Fibroblast of peridontal ligament (primary cell): ENCODE measurements around the gene CEMIP.
A peak's percentile ranks its signal among the peaks of the same experiment; 100 is the strongest.

Experiments used
- DNase-seq: peaks from one replicate; pipeline ENCODE4 v3.0.0-alpha.2; 2010; ENCODE audit errors: extremely low read depth

Gene CEMIP

GRCh38 chr15:80887148-80887547, 108.0 kb downstream of the CEMIP start:
- no peak for DNase-seq

- no peak for DNase-seq
Measured at GRCh38 chr15:80888846-80889245, 109.7 kb downstream of the CEMIP start.

DNA sequence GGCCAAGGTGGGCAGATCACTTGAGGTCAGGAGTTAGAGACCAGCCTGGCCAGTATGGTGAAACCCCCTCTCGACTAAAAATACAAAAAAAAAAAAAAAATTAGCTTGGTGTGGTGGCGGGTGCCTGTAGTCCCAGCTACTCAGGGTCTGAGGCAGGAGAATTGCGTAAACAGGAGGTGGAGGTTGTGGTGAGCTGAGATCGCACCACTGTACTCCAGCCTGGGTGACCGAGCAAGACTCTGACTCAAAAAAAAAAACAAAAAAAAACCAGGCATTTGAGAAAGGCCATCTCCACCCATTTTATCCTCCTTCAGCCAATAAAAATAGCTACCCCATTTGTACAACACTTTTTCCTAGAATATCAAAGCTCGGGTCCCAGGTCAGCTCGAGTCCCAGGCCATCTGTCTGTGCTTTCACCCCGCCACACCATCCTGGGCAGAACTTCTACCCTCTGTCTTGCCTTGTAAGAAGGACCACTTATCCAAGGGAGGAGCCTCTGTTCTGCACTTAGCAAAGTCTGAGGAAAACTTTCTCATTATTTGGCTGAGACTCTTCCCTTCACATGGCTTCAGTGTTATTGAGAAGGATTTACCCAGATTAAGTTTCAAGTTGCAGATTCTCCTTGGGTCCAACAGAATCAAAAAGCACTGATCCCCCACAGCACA, 111.3 kb downstream of the CEMIP start:
- DNase-seq: peak; percentile 46

DNA sequence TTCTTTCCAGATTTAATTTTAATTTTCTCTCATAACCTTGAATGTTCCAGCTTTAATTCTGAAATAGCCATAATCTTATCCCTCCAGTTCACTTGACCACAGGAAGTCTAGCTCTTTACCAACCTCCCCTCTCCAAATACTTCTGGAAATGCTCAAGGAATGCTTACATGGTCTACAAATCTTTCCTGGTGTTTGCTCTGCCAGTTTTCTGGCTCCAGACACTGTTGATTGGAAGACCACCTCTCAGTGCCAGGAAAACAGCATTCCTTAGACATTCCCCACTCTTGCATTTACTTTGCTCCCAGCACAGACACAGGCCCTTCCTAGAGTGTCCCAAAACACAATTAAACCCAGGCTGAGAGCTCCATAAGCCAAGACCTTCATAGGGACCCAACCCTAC, 111.8 kb downstream of the CEMIP start:
- no peak for DNase-seq

DNA sequence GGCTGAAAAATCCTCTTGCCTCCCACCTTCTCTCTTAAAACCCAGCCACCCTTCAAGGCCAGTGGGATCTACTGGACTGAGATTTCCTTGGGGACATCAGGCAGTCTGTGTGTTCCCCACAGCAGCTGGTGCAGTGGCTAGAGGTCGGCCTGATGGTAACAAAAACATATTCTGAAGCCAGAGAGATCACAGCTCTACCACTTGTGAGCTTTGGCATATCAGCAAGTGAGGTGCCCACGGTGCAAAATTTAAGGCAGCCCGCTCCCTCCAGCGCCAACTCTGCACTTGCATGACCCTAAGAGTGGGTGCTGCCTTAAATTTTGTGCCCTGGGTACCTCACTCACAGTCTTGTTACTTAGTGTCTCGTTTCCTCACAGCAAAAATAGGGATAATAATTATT, 113.2 kb downstream of the CEMIP start:
- no peak for DNase-seq

DNA sequence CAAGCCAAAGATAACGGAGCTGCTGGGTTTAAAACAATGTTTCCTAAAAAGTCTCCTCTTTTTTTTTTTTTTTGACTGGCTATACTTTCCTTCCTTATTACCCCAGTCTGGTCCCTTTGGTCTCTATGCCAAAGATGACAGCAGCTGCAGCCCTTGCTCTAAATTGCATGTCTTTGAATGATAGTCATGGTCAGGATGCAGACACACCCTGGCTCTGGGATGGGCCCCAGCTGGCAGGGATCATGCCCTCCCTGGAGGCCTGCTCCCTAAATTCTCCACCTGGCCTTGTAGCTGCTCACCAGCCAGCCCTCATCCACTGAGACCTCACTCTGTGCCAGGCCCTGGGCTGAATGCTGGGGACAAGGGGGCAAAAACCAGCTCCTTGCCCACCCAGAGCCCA, 114.6 kb downstream of the CEMIP start:
- peak; percentile 67 for DNase-seq

DNA sequence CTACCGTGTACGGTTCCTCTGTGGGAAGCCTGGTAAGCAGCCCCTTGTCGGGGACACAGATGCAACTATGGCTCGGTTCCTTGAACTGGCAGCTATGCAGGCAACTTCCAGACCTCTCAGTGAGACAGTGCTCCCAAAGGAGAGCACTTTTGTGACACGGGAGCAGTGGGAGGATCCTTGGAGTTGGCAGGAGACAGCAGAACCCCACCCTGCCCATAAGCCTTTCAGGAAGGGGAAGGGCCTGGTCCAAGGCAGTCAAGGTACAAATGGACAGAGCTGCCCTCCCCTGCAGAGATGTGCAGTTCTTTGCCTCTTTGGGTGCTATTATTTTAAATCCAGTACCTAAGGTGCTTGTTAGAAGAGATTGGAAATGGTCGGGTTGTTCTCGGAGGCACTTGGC, 115.9 kb downstream of the CEMIP start:
- no peak for DNase-seq

GRCh38 chr15:80895965-80896364, 116.8 kb downstream of the CEMIP start:
- DNase-seq: no peak

DNA sequence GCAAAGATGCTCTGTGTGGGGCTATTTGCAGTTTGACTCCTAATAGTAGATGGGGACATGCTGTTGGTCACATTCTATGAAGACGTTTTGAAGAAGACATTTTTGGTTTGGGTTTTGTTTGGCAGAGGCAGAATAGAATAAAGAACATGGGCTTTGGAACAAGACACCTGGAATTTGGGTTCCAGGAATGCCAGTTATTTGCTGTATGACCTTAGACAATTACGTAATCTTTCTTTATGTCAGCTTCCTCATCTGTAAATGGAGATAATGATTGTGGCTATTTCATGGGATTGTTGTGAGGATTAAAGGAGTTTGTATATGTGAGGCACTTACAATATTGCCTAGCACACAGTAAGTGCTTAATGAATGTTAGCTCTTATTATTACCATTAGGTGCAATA, 118.9 kb downstream of the CEMIP start:
- no peak for DNase-seq

DNA sequence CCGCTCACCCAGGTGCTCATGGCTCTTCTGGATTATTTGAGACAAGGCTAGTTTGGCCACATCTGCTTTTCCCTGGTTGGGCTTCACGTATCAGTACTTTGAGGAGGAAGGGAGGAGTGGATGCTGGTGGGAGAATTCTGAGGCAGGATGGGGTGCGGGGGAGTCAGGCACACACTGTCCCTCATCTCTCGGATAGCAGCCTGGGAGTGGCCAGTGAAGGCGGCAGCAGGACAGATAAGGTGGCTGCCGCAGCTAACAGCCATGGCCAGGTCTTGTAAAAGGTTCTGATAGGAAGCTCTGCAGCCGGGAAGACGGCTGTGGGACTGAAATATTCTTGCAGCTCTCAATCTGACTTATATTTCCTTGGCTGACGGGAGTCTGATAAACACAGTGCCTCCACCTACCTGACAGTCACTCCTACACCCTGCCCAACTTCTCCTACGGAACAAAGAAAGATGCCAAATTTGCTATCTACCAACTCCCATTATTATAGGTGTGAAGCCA, 123.2 kb downstream of the CEMIP start:
- DNase-seq: no peak

DNA sequence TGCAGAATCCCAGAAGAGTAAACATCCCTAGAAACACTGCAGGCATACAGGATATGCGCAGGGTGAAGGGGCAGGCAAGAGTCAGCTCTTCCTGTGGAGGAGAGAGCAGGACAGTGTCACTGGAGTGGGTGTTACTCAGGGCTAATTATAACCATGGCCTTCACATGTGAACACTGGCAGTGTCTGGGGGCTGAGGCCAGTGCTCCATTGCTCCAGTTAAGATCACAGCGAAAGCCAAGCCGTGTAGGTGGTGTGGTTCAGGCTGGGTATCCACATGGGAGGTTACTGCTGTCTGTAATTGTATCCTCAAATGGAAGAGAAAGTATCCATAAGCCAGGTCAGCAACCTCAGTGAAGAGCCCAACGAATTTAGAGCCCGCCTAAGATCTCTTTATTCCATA, 125.8 kb downstream of the CEMIP start:
- DNase-seq: no peak

DNA sequence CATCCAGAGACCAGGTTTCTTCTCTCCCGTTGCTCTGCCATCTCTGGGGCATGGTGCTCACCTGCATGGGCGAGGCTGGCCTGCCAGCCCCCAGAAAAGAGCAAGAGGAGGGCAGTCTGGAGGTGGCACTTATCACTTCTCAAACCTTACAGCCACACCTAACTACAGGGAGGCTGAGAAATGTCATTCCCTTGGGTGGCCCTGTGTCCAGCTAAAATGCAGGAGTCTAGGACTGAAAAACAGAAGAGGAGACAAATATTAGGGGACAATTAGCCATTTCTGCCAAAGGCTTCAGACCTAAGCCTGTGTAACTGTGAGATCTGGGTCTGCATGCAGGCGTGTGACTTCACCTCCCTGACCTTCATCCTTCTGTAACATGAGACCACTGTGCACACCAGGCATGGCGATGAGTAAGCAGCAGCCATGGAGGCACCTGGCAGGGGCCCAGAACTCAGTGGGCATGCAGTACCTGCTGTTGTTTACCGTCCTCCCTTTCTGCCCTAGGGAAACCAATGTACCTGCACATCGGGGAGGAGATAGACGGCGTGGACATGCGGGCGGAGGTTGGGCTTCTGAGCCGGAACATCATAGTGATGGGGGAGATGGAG, 127.1 kb downstream of the CEMIP start:
- DNase-seq: no peak

DNA sequence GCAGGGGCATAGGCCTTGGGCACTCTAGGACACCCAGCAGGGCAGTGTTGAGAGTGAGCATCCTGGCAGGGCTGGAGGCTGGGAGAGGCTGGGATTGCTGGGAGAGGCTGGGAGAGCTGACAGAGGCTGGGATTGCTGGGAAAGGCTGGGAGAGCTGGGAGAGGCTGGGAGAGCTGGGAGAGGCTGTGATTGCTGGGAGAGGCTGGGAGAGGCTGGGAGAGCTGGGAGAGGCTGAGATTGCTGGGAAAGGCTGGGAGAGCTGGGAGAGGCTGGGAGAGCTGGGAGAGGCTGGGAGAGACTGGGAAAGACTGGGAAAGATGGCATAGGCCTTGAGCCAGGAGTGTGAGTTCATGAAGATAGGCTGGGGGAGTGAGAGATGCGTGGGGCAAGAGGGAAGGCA, 132.7 kb downstream of the CEMIP start:
- no peak for DNase-seq

DNA sequence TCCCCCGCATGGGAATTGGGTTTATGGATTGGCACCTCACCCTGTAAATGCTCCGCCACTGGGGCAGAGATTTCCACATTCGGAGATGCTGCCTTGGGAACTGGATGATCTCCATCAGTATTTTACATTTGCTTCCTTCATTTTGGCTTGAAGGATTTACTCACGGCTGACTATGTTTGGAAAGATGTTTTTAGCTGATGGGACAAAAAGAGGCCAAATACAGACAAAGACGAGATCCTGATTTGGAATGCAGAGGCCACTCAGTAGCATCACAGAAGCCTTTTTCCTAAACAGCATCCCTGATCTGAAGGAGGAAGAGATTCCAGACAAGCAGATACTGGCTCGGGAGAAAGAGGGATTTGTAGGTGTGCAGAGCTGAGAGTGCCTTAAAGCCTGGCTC, 133.5 kb downstream of the CEMIP start:
- no peak for DNase-seq

DNA sequence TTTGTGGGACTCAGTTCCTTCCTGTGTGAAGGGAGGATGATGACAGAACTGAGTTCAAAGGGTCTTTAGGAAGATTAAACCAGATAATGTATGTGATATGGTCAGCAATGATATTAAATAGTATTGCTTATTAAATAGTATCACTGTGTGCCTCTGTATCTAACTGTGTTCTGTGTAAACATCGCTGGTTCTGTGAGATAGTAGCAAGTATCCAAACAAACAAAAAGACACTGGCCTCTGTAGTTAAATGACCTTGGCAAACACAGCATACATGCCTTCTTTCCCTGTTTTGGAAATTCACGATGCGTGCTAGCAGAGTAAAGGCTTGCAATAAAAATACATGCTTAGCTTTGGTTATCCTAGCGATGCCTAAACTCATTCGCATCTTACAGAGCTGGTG, 134.4 kb downstream of the CEMIP start:
- DNase-seq: no peak

- no peak for DNase-seq
Measured at GRCh38 chr15:80915472-80915871, 136.3 kb downstream of the CEMIP start.

GRCh38 chr15:80916056-80916455, 136.9 kb downstream of the CEMIP start:
- no peak for DNase-seq

DNA sequence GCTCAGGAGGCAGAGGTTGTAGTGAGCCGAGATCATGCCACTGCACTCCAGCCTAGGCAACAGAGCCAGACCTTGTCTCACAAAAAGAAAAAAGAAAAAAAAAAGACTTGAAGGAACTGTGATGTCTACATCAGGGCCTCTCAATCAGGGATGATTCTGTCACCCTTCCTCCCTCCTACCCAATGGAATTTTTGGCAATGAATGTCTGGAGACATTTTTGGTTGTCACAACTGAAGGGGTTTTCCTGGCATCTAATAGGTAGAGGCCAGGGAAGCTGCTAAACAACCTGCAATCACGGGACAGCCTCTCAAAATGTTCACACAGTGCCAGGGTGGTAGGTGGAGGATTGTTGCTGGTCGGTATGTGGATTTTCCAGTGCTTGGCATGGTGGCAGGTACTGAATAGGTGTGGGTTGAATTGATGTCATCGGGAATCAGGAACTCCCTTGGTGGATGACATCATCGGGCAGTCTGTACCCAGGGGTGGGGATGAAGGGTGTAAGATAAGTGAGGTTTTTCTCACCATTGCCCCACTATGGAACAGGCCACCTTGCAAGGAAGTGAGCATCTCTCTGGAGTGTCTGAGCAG, 139.1 kb downstream of the CEMIP start:
- no peak for DNase-seq

- no peak for DNase-seq
Measured at GRCh38 chr15:80920271-80920699, 141.1 kb downstream of the CEMIP start.

DNA sequence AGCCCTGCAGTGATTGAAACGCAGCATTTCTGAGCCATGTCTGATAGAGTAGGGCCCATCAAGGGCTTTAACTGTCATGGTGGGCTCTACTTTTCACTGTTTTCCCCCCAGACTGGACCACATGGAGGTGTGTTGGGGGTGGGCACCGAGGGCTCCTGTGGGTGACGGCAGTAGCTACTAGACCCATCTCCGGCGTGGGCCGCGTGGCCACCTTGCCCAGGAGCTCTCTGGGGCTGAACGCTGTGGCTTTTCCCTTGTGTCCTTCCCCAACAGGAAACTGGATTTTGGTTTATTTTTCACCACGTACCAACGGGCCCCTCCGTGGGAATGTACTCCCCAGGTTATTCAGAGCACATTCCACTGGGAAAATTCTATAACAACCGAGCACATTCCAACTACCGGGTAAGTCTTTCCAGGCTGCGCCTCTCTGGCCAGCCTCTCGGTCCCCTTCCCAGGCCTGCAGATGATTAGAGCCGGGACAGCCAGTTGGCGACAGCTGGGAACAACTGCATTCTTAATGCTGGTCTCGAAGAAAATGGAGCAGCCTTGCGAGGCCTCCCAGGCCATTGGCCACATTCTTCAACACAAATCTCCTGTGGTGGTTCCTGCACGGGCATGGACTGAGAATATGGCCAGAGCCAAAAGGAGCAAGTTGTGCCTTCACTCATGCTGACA, 142.7 kb downstream of the CEMIP start:
- DNase-seq: no peak

GRCh38 chr15:80923668-80924067, 144.5 kb downstream of the CEMIP start:
- no peak for DNase-seq

DNA sequence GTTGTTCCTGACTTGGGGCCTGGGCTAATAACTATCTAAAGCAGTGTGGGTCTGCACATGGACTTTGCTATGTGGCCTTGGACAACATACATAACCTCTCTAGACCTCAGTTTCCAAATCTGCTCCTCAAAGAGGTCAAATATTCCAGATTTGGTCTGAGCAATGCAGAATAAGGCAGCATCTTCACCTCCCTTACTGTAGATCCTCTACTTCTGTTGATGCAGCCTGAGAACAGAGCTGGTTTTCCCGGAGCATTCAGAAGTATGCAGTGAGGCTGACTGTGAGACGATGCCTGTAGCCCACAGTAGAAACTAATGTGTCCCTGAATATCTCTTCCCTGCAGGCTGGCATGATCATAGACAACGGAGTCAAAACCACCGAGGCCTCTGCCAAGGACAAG, 145.1 kb downstream of the CEMIP start:
- DNase-seq: no peak

GRCh38 chr15:80925597-80926059, 146.5 kb downstream of the CEMIP start:
- no peak for DNase-seq
